GM12878 (cell line): ENCODE data around the gene ABI1.

ENCODE experiments used
- BCLAF1 ChIP-seq: fragments of 450-650 bp; IDR thresholded peaks from 2 replicates; pipeline ENCODE4 v1.6.1; 2017; ENCODE audit warnings: antibody characterized with exemption, mild to moderate bottlenecking, moderate library complexity
- BHLHE40 ChIP-seq, 2 experiments: fragments of 450-650 bp in 1 of 2; IDR thresholded peaks; 2 replicates each; pipeline ENCODE4 v1.6.1; 2011 to 2017; ENCODE audit warnings: low read depth in 2 of 2, borderline replicate concordance in 1 of 2, improper control_type of control experiment in 1 of 2, low read length in 1 of 2, mild to moderate bottlenecking in 1 of 2
- CEBPB ChIP-seq, 2 experiments: fragments of 150-350 bp in 1 of 2; IDR thresholded peaks; 2 replicates each; pipeline ENCODE4 v1.6.1; 2012 to 2014; ENCODE audit warnings: low read depth in 2 of 2, low read length in 2 of 2, borderline replicate concordance in 1 of 2, inconsistent platforms in 1 of 2
- CTCF ChIP-seq, 3 experiments: IDR thresholded peaks in 2 of 3; conservative IDR thresholded peaks in 1 of 3; 2 replicates each; pipeline ENCODE4 v1.5.1; 2011; ENCODE audit warnings: low read depth in 3 of 3, low read length in 3 of 3, mild to moderate bottlenecking in 3 of 3, control low read depth in 2 of 3, moderate library complexity in 2 of 3, inconsistent platforms in 1 of 3, mixed read lengths in 1 of 3; ENCODE audit not compliant: control insufficient read depth in 2 of 3, insufficient read depth in 1 of 3; ENCODE audit errors: extremely low read depth in 1 of 3
- E2F4 ChIP-seq: IDR thresholded peaks from 2 replicates; pipeline ENCODE4 v1.6.1; 2012; ENCODE audit warnings: low read depth, low read length, improper control_type of control experiment
- GABPA ChIP-seq: IDR thresholded peaks from 2 replicates; pipeline ENCODE4 v1.6.1; 2014; ENCODE audit warnings: antibody characterized with exemption, low read depth, mild to moderate bottlenecking, inconsistent platforms
- JUND ChIP-seq: IDR thresholded peaks from 2 replicates; pipeline ENCODE4 v1.6.1; 2012; ENCODE audit warnings: low read depth, mild to moderate bottlenecking, low read length, improper control_type of control experiment, moderate library complexity
- NR2C2 ChIP-seq: IDR thresholded peaks from 2 replicates; pipeline ENCODE4 v1.6.1; 2011; ENCODE audit warnings: borderline replicate concordance, low read depth; ENCODE audit not compliant: control insufficient read depth, insufficient read length
- PAX8 ChIP-seq: fragments of 450-650 bp; IDR thresholded peaks from 2 replicates; pipeline ENCODE4 v1.6.1; 2017; ENCODE audit warnings: mild to moderate bottlenecking, moderate library complexity
- POLR2A ChIP-seq: IDR thresholded peaks from 2 replicates; pipeline ENCODE4 v1.6.1; 2011; ENCODE audit warnings: low read depth, mild to moderate bottlenecking, low read length
- POLR2AphosphoS5 ChIP-seq: IDR thresholded peaks from 2 replicates; pipeline ENCODE4 v1.6.1; 2011; ENCODE audit warnings: mild to moderate bottlenecking, low read length, inconsistent platforms
- RAD21 ChIP-seq: IDR thresholded peaks from 2 replicates; pipeline ENCODE4 v1.6.1; 2011; ENCODE audit warnings: mild to moderate bottlenecking, low read depth, low read length, moderate library complexity; ENCODE audit not compliant: insufficient read depth
- RELA ChIP-seq: fragments of 450-650 bp; IDR thresholded peaks from 2 replicates; pipeline ENCODE4 v1.8.0; 2014; ENCODE audit warnings: borderline replicate concordance; ENCODE audit not compliant: partially characterized antibody
- REST ChIP-seq: IDR thresholded peaks from 2 replicates; pipeline ENCODE4 v1.6.1; 2012; ENCODE audit warnings: mild to moderate bottlenecking, low read depth, low read length

GRCh38 chr10:26829810-26830515, 30.8 kb downstream of the ABI1 start:
- TF ChIP-seq JUND (no peak), PAX8 (no peak), BHLHE40 (IDR thresholded peaks at IDR 0.05; ENCODE audit: borderline replicate concordance in 1 of 2, low read depth in 2 of 2, low read length in 1 of 2) (no peak), RAD21 (no peak), POLR2A (no peak), E2F4 (no peak), BCLAF1 (no peak), GABPA (no peak), CTCF (IDR thresholded peaks at IDR 0.05 in 2 of 3, conservative IDR thresholded peaks at IDR 0.05 in 1 of 3; ENCODE audit: control insufficient read depth in 2 of 3, extremely low read depth in 1 of 3, insufficient read depth in 1 of 3, low read depth in 3 of 3, low read length in 3 of 3) (no peak), REST (no peak), POLR2AphosphoS5 (no peak), RELA (no peak), NR2C2 (no peak), CEBPB (IDR thresholded peaks at IDR 0.05; ENCODE audit: borderline replicate concordance in 1 of 2, low read depth in 2 of 2, low read length in 2 of 2) (no peak)
